ENCODE measurements around the gene CPE.

Gene CPE

DNA sequence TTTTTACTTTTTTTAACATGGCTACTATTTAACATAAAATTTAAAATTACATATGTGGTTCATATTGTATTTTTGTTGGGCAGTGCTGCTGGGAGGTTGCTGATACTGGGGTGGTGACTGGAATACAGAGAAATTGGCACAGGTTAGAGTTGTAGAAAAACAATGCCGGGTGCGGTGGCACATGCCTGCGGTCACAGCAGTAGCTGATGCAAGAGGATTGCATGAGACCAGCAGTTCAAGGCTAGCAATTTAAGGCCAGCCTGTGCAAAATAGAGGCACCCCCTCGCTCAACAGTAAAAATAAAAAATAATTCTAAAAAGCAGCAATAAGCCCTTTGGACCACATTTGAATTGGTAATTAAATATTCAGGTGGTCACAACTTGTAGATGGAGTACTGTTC is 11.8 kb upstream of the CPE start:
- no peak for DNase-seq (ENCODE audit: low spot score)

DNA sequence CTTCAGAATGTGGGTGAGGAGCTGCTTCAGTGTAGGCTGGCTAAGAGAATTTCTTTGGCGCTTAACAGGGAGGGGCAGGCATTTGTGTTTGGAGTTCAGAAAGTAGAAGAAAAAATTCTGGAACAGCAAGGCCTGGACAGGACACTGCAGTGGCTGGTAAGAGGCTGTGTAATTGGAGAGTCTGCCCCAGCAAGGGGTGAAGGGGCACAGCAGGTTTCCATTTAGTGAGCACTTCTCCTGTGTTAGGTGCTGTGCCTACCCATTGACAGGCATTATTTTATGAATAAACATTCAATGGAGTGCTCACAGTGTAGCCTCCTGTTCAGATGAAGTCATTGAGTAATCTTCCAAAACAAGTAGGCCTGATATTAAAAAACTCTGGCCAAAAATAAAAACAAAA is 10.7 kb upstream of the CPE start:
- no peak for DNase-seq (ENCODE audit: low spot score)

DNA sequence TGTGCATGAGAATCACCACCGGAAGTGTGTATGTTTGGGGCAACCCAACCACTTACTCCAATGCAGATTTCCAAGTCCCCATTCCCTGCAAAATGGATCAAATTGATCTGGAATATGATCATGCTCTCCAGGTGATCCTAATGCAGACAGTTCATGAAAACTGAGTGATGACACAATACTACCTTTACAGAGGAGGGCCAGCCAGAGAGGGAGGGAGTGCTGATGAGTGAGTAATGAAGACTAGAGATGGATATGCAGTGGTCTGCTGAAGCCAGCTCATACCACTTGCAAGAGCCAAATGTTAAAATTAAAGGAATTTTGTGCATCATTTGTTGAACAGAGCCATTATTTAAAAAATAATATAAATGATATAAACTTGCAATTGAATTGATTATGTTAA is 10.2 kb upstream of the CPE start:
- no peak for DNase-seq (ENCODE audit: low spot score)

DNA sequence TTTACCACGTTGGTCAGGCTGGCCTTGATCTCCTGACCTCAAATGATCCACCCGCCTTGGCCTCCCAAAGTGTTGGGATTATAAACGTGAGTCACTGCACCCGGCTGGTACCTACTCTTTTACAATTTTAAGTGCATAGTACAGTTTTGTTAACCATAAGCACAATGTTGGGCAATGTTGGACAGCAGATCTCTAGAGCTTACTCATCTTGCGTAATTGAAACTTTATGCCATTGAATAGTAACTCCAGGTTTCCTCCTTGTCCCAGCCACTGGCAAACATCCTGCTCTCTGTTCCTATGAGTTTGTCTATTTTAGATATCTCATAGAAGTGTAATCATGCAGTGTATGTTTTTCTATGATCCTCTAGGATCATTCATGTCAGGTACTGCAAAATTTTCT is 9.3 kb upstream of the CPE start:
- DNase-seq (ENCODE audit: low spot score): no peak

DNA sequence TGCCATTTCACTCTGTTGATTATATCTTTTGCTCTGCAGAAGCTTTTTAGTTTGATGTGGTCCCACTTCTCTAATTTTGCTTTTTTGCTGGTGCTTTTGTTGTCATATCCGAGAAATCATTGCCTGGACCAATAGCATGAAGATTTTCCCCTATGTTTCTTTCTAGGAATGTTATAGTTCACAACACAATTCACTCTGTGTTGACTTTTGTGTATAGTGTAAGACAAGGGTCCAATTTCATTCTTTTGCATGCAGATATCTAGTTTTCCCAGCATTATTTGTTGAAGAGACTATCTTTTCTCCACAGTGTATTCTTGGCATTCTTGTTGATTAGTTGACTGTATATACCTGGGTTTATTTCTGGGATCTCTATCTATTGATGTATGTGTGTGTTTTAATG is 8.3 kb upstream of the CPE start:
- DNase-seq (ENCODE audit: low spot score): no peak

DNA sequence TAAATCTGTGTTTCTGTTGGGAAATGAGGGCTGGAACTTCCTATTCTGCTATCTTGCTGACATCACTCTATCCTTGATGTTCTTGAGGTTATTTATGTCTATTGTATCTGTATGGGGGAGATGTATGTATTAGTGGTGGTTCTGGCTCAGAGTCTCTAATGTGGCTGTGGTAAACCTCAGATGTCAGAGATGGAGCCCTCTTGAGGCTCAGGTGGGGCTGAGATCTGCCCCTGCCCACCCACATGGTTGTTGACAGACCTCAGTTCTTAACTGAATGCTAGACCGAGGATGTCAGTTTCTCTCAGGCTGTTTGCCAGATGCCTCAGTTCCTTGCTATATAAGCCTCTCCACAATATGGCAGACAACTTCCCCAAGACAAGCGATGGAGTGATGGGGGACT is 3.3 kb upstream of the CPE start:
- DNase-seq (ENCODE audit: low spot score): no peak

DNA sequence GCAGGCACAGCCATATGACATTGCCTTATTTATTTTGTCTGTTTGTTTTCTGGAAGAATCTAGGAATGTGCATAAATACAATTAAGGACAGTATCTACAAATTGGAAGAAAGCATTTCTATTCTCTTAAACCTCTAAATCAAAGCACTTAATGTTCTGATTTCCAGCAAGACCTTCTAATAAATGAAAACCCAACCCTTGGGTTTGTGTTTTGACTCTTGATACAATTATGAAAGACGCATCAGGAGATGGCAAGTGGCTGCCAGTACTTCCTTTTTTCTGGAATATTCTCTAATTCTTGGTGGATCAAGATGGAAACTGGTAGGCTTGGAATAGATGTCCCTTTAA is 437 bp upstream of the CPE start:
- DNase-seq (ENCODE audit: low spot score): no peak

DNA sequence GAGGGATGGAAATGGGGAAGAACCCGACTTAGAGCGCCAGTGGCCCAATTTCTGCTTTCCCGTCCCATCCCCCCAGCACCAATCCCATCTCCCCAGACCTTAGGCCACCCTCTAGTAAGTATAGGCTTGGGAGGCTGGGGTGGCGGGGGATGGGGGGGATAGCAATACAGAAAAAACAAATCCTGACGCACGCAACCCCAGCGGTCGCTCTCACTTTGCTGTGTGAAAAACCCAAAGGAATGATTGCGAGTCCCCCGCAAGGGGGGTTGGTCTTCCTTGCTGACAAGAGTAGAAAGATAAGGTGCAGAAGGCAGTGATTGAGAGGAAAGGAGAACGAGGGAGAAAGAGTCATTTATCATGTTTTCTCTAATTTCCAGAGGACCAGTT is 863 bp downstream of the CPE start:
- DNase-seq (ENCODE audit: low spot score): no peak

DNA sequence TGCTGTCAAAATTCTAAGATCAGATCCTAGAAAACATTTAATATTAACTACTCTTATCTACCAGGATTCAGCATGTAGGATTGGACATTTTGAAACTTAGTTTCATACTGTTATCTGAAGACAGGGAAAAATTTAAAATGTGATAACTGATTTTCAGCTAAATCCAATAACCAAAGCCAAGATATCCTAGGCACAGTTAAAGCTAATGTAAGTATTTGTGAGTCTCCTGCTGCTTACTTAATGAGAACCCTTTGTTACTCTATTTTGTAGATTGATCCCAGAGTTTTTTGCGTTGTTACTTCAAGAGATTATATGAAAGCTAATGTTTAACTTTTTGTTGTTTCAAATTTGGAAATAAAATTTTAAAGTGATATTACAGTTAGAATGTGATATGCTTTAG is 2.0 kb downstream of the CPE start:
- no peak for DNase-seq (ENCODE audit: low spot score)

DNA sequence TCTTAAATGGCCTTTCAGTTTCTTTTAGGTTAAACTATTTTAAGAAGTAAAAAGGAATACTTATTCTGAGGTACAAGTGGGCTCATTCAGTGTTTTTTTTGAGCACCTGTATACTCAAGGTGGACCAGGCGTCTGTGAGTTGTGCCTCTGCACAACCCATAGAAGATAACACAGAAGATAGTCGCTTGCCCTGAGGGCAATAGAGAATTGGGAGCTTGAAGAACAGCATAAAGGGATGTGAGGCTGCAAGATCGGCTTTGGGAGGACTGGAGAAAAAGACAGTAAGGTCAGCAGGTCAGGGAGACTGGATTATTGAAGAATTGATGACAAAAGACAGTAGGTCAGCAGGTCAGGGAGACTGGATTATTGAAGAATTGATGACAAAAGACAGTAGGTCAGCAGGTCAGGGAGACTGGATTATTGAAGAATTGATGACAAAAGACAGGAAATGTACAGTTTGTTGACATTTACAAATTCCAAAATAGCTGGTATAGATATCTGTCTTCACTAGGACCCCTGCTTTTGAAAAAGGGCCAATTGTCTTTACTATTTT is 3.1 kb downstream of the CPE start:
- no peak for DNase-seq (ENCODE audit: low spot score)

DNA sequence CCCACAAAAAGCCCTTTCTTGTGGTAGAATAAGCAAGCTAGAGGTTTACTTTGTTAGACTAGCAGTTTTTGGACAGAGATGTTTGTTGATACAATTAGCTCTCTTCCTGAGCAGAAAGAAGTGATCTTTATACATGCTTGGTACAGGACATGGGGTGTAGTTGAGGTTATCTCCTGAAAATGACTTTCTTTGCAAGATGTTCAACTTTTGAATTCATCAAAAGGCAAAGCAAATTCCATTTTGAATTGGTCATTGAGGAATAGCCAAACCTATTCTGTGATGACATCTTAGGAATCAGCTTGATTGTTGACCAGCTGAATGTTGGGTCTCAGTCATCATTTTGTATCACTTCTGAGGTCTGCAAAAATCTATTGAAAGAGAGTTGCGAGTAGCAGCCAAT is 3.8 kb downstream of the CPE start:
- DNase-seq (ENCODE audit: low spot score): no peak

DNA sequence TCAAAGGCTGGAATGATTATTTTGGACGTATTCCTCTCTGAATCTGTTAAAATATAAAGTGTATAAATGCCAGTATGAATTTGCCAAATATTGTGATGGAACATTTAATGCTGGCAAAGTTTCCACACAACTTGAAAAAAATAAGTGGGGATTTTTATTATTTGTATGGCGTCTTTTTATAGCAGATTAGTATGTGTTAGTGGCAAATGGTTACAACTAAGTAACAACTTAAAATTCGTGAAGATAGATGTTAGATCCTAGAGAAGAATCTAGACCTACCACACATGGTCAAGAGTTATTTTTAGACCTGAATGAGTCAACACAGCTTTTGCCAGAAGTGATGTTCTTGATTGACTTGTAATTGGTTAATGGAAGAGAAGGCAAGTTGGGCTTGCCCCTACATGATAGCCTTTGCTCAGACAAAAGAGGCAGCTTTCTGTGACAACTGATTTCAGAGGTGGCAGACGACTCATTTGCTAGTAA is 4.8 kb downstream of the CPE start:
- DNase-seq (ENCODE audit: low spot score): no peak

DNA sequence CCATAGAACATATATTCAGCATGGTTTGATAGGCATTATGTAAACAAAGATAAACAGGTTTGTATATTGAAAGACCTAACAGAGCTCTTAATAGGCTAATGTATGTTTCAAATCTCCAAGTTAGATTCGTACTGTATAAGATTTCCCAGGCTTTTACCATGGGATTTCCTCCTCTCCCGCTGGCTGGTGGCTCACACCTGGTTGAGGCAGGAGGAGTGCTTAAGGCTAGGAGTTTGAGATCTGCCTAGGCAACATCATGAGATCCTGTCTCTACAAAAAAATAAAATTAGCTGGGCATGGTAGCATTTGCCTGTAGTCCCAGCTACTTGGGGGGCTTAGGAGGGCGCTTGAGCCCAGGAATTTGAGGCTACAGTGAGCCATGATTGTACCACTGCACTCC is 5.4 kb downstream of the CPE start:
- no peak for DNase-seq (ENCODE audit: low spot score)

DNA sequence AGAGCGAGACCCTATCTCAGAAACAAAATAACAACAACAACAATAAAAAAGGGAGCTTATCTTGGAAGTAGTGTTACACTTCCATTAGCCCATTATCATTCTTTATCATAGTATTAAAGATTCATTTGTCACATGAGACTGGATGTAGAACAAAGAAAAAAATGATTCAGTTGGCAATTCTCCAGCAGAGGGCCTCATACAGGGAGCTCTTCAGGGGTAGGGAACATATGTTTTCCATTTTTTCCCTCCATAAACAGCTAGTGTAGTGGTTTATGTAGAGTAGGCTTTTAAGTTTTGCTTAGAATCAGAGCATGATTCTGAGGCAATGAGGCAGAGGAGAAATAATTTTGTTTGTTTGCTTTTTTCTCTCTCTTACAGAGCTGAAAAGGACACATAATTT is 5.8 kb downstream of the CPE start:
- no peak for DNase-seq (ENCODE audit: low spot score)

DNA sequence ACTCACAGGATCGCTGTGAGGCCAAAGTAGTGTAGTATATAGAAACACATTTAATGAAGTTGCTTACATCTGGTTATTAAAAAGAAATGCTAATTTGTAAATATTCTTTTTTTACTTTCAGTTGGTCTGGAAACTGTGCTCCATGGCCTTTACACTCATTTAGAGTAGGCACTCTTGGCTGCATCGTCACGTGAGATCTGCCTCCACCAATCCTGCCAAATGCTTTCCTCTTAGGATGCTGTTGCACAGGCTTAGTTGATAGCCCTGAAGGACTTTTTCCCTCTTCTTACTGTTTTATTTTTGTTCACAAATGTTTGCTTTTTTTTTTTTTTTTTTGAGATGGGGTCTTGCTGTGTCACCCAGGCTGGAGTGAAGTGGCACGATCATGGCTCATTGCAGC is 6.3 kb downstream of the CPE start:
- DNase-seq (ENCODE audit: low spot score): no peak

DNA sequence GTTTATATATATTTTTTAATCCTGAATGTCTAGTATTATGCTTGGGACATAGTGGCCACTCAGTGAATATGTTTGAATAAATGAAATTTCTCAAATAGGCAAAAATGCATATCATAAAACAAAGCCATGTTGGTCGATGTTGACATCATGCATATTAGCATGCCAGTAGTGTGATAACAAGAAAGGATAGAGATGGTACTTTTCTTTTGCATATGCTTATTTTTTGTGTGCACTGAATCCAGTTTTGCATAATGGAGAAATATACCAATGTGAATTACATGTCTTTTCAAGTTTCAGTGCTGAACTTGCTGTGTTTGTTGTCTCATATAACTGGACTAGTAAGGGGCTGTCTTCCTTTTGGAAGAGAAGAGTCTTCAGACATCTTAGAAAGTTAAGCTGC is 7.5 kb downstream of the CPE start:
- DNase-seq (ENCODE audit: low spot score): no peak

DNA sequence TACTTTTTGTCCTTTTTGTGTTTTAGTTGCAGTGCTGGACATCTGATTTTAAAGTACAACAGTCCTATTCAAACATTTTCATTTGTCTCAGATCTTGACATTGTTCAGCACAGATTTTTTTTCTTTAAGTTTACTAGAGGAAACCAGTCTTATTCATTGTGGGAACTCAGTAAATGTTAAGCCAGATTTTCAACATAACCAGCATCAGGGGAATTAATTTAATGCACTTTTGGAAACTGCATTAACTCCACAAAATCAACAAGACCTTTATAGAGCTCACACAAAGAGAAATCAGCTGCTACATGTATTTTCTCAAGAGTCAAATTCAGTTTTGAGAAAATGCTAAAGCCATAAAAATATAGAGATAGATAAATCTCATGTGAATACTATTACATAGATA is 9.9 kb downstream of the CPE start:
- DNase-seq (ENCODE audit: low spot score): no peak

DNA sequence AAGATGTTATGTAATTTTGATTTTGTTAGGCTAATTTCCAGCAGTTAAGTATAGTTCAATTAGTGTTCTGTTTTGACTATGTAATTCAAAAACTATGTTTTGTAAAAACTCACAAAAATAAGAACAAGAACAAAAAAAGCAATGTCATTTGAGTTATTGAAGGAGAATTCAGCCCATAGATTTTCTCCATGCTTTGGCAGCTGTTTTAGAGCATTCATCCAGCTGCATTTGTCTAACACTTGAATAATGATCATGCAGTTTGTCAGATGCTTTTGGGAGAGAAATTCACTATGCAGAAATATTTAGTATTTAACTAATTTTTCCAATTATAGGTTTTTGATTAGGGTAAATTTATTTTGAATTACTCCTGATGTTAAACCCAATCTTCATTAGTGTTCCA is 14.2 kb downstream of the CPE start:
- no peak for DNase-seq (ENCODE audit: low spot score)

DNA sequence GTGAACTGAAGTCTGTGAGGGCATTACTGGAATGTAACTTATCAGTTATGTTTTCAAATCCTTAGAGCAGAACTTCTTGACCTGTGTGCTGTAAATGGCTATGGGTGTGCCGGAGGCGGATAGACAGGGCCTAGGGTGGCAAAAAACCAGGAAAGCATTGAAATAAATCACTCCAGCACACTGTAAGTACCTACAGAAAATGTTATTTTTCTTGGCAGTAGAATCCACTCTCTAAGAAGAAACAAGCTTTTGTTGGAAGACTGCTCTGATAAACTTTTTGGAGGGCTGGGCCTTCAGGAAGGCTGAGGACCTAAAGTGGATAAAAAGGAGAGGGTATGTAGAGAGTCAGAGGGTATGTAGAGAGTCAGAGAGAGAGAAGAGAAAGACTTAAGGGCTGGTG is 14.9 kb downstream of the CPE start:
- no peak for DNase-seq (ENCODE audit: low spot score)

DNA sequence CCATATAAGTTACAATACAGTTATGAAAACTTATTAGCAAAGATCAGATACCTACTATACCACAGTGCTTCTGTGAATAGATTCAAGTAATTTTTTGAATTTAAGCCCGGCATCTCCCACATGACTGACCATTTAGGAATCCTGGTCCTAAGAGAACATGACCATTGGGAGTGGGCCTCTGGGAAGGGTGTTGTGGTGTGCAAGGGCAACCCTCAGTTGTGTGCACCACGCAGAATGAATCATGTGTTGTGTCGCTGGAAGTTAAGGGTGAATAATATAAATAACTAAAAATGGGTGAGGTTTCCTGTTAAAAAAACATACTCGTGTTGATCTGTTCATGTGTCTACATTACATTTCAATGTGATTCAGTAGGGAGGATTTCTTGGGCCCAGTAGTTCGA is 15.5 kb downstream of the CPE start:
- DNase-seq (ENCODE audit: low spot score): no peak

DNA sequence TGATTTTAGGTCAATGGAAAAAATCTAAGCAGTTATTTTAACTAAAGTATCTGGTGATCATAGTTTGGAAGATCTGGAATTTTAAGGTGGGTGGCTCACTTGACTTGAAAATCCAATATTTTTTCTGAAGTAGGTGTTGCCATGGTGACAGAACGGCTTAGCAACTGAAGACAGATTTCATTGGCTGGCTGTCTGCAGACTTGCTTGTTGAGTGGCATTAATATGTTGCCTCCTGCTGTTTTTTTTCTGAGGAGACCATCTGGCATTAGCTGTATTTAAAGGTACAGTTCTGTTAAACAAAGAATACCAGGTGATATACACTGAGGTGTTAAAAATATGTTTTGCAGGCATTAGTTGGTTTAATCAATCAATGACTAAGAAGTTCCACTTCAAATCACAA is 19.8 kb downstream of the CPE start:
- DNase-seq (ENCODE audit: low spot score): no peak

DNA sequence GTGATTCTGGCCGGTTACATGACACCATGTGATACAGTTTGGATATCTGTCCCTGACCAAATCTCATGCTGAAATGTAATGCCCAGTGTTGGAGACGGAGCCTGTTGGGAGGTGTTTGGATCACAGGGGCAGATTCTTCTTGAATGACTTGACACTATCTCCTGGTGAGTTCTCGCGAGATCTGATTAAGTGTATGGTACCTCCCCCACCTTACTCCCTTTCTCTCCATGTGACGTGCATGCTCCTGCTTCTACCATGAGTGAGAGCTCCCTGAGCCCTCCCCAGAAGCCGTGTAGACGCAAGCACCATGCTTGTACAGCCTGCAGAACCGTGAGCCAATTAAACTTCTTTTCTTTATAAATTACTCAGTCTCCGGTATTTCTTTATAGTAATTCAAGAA is 23.6 kb downstream of the CPE start:
- DNase-seq (ENCODE audit: low spot score): no peak

DNA sequence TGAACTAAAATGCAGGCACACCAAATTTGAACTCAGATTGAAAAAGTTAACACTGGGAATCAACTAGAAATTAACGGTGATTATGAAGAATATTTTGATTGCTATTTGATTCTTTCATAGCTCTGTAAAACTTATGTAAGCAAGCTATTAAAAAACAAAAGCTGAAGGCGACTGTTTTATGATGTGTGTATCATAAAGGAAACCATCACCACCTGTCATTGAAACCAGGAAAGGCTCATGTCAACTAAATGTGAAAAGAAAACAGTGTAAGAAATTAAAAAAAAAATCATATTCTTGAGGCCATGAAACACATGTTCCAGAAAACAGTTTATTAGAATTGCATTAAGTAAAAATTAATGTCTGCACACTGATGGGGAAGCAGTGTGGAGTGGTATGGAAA is 24.2 kb downstream of the CPE start:
- no peak for DNase-seq (ENCODE audit: low spot score)

DNA sequence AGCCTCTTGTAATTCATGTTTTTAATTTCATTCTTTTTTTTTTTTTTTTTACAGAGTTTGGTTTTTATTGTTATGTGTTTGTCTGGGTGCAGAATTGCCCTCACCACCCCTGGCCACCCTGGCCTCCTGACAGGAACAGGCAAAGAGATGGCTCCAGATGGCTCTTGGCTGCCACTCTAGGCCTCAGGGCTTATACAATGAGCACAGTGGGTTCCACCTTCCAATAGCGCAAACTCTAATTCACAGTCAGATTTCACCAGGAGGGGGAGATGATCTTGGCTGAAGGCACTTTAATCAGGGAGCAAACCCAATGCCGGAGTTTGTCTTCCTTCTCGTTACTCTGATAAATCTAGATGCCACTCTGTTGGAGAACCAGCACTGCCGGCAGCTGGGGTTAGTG is 24.8 kb downstream of the CPE start:
- no peak for DNase-seq (ENCODE audit: low spot score)

DNA sequence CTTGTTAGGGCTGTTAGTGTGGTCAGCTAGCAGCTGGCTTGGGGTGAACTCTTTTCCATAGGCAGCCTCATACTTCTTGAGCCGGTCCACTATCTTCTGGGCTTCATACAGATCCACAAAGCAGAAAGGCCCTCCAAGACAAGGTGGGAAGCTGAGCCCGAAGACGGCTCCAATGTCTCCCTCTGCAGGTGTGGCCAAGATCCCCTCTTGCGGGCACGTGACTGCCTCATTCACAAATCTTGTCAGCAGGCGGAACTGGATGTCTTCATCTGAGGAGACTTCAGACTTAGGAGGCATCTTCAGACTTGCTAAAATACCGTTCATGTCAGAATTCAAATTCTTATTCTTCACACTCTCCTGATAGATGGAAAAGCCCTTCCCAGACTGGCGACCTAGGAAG is 25.3 kb downstream of the CPE start:
- no peak for DNase-seq (ENCODE audit: low spot score)
